ENCODE data around the gene SMPD3. TPM values are rescaled to one million over a fixed set of nuclear protein-coding genes. Genes with fewer than 3 reads are reported as not detected.

SMPD3 gene
- total and polyA plus RNA-seq, 2 experiments from 2014 or later, result 0.57 to 0.83 TPM

GRCh38 chr16:68463904-68464303, 15.6 kb upstream of the SMPD3 start (continued):
- TF ChIP-seq ZNF462 (CRISPR knock-in tag; IDR thresholded peaks at IDR 0.05), result no peak

- Histone ChIP-seq H3K9me2 (ENCODE audit: insufficient read depth) (no peaks in the 10 kb centered on the region), H3K27ac (ENCODE audit: low read depth) (no peak overlapping the region), H2AFZ (no peak overlapping the region), H3K27me3 (ENCODE audit: insufficient read depth) (no peaks in the 10 kb centered on the region), H3K4me1 (ENCODE audit: insufficient read depth) (no peaks in the 10 kb centered on the region), H4K20me1 (replicated peaks; ENCODE audit: insufficient read depth) (no peaks in the 10 kb centered on the region), H3K4me2 (no peak overlapping the region), H3K4me3 (no peak overlapping the region), H3F3A (replicated peaks; ENCODE audit: low read depth) (no peaks in the 10 kb centered on the region), H3K36me3 (ENCODE audit: insufficient read depth) (no peaks in the 10 kb centered on the region), H3K79me2 (replicated peaks; ENCODE audit: insufficient read depth) (no peaks in the 10 kb centered on the region)
- 0 out of 3 replicates have a peak, but pooled peaks cover 2% of the 10 kb centered on the region for H3K4me1 Mint-ChIP-seq
- ATAC-seq, result no peak
- H3K27me3 Mint-ChIP-seq (ENCODE audit: insufficient read depth, low read depth, poor library complexity), result peaks cover 6% of the 10 kb centered on the region
- H3K4me3 Mint-ChIP-seq, result no peak overlapping the region
- H3K36me3 Mint-ChIP-seq (ENCODE audit: low read depth), result no peaks in the 10 kb centered on the region; the same call in 2 of the 3 replicates
- no peak for DNase-seq (ENCODE audit: low spot score)
- H3K27ac Mint-ChIP-seq, result no peak overlapping the region
- peaks cover 5% of the 10 kb centered on the region; the same call in 1 of the 3 replicates for H3K9me3 Mint-ChIP-seq
- TF ChIP-seq CTCF (conservative IDR thresholded peaks at IDR 0.05; ENCODE audit: low read depth in 2 of 2), result no peak
- TF ChIP-seq CREB1 (CRISPR knock-in tag; IDR thresholded peaks at IDR 0.05; ENCODE audit: low read depth), result no peak
- TF ChIP-seq ZNF114 (CRISPR knock-in tag; IDR thresholded peaks at IDR 0.05), result no peak
- TF ChIP-seq NANOG (IDR thresholded peaks at IDR 0.05; ENCODE audit: borderline replicate concordance), result no peak
- TF ChIP-seq REST (IDR thresholded peaks at IDR 0.05; ENCODE audit: unreplicated experiment), result no peak
- TF ChIP-seq ETS1 (IDR thresholded peaks at IDR 0.05), result no peak
- no peak for TF ChIP-seq EZH2phosphoT487 (IDR thresholded peaks at IDR 0.05; ENCODE audit: unreplicated experiment)
These were observed 11.8 kb upstream of the SMPD3 start for GRCh38 chr16:68460067-68460466.
